Umbilical cord (tissue), 2 donors: ENCODE measurements around the gene NLRP3. TPM values are rescaled to one million over a fixed set of nuclear protein-coding genes. Genes with fewer than 3 reads are reported as not detected.
"Not testable (repeated sequence)": the region's sequence is repeated elsewhere in the genome, so short reads cannot be mapped to it uniquely, and the experiment has no call there.

Experiments
- DNase-seq: peaks from one replicate; pipeline ENCODE4 v3.0.0-alpha.2; 2015; ENCODE audit warnings: low spot score
- total RNA-seq: library from RNA; depleted of rRNA; stranded (reverse); fragments of >200 nt; gene quantifications from one replicate; pipeline ENCODE4 v1.2.3, GENCODE V29; 2014; ENCODE audit warnings: low replicate concordance; ENCODE audit not compliant: insufficient read depth

NLRP3 gene
- total RNA-seq, 1 donor from 2014 or later: 4.6 TPM

GRCh38 chr1:247390116-247390791, 25.7 kb upstream of the NLRP3 start:
- DNase-seq: peak; percentile 84

DNA sequence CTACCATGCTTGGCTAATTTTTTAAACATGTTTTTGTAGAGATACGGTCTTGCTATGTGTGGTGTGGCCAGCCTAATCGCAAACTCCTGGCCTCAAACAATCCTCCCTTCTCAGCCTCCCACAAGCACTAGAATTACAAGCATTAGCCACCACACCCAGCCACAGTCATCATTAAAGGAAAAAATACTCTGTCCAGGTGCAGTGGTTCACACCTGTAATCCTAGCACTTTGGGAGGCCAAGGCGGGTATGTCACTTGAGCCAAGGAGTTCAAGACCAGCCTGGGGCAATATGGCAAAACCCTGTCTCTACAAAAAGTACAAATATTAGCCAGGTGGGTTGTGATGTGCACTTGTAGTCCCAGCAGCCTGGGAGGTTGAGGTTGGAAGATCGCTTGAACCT, 25.0 kb upstream of the NLRP3 start:
- DNase-seq: no peak

DNA sequence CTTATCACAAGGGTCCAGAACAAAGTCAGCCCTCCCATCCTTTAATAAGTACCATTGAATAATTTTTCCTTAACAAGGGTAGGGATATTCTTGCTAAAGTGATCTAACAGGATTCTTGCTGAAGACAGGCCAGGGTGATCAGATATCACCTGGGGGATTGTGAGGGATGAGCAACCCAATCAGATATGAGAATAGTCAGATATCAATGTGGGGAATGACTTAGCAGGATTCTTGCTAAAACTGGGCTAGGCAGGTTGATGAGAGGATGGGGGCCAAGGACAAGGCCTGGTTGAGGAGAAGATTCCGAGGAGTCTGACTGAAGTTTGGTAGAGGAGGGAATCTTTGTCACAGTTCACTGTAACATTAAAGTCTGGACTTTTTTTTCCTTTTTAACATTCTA, 23.9 kb upstream of the NLRP3 start:
- no peak for DNase-seq

DNA sequence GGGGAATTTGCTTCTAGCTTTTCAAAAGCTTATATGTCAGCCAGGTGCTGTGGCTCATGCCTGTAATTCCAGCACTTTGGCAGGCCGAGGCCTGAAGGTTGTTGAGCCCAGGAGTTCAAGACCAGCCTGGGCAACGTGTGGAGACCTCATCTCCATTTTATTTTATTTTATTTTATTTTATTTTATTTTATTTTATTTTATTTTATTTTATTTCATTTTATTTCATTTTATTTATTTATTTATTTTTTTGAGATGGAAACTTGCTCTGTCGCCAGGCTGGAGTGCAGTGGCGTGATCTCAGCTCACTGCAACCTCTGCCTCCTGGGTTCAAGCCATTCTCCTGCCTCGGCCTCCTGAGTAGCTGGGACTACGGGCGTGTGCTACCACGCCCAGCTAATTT, 20.9 kb upstream of the NLRP3 start:
- DNase-seq: not testable (repeated sequence)

GRCh38 chr1:247400685-247401084, 15.3 kb upstream of the NLRP3 start:
- no peak for DNase-seq

DNA sequence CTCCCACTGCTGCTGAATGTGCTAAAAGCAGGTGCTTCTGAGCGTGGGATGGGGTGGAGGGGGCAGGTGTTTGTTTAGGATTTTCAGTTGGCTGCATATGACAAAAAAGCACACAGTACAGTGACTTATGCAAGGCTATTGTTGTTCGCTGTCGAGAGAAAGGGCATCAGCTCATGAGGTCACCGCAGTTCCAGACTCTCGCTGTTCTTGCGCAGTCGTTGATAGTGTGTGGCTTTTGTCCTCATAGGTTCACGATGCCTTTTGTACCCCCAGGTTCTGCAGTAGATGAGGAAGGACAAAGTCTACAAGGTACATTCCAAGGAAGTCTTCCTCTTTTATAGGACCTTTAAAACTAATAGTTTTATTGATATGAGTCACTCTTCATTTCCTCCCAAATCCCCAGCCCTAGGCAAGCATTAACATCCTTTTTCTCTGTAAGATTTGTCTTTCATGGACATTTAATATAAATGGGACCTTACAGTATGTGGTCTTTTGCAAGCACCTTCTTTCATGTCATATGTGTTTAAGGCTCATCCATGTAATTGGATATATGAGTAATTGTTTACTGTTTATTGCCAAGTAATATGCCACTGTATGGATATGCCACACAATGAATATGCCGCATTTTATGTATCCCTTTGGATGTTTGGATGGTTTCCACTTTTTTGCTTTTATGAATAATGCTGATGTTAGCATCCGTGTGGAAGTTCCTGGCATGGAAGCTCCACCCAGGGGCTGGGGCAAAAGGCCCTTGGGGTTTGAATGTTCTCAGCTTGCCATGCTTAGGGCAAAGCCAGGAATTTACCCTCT, 14.5 kb upstream of the NLRP3 start:
- DNase-seq: no peak

- no peak for DNase-seq
Measured at GRCh38 chr1:247402120-247402675, 13.8 kb upstream of the NLRP3 start.

- no peak for DNase-seq
Measured at GRCh38 chr1:247406014-247406656, 9.8 kb upstream of the NLRP3 start.

DNA sequence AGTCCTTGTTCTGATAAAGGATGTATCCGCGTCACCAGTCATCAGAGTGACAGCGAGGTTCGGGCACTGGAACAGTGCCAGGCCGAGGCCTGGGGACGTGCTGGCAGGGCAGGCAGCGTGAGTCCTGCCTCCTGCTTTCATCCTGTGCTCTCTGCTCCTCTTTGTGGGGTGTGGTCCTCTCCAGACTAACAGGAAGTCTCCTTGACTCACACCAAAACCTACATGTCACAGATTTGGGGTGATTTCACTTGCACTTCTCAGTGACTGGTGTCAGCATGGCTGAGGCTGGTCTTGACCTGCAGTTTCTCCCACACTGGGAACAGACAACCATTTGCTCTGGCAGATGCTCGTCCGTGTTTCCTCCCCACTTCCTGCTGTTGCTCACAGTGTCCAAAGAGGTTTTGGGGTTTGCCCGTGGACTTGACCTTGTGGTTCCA, 8.8 kb upstream of the NLRP3 start:
- DNase-seq: no peak

DNA sequence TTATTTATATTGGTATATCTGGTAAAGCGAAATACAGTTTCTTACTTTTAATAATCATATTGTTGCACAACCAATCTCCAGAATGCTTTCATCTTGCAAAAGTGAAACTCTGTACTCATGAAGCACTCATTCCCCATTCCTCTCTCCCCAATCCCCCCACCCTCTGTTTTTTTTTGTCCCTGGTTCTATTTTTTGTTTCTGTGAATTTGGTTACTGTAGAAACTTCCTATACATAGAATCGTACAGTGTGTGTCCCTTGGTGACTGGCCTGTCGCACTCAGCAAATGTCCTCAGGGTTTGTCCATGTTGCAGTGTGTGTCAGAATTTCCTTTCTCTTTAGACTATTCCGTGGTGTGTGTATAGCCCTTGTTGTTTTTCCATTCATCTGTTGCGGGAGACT, 7.9 kb upstream of the NLRP3 start:
- no peak for DNase-seq

- no peak for DNase-seq
Measured at GRCh38 chr1:247409869-247410544, 6.0 kb upstream of the NLRP3 start.

DNA sequence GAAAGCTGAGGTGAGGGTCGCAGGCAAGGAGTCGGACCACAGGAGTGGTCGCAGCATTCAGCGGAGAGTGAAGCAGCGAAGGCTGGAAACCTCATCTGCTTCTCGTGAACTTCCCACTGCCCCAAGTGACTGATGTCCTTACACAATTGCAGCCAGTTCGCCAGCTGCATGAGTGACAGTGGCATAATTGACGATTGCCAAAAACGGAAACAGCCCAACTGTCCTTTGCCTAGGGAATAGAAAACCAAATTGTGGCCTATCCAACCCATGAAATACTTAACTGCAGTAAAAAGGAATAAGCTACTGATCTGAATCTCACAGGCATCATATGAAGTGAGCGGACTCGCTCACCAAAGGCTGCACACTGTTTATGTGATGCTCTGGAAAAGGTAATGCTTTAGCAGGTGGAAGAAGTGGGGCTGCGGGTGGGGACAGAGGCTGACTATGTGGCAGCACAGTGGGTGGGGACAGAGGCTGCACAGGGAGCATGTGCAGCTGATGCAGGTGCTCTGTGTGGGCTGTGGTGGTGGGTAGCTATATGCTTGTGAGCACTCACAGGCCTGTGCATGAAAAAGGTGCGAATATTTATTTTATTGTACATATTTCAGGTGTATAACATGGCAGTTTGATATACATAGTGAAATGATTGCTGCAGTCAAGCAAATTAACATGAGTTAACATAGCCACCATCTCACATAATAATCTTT, 4.2 kb upstream of the NLRP3 start:
- no peak for DNase-seq

GRCh38 chr1:247417831-247418230, 1.9 kb downstream of the NLRP3 start:
- peak; percentile 21 for DNase-seq

DNA sequence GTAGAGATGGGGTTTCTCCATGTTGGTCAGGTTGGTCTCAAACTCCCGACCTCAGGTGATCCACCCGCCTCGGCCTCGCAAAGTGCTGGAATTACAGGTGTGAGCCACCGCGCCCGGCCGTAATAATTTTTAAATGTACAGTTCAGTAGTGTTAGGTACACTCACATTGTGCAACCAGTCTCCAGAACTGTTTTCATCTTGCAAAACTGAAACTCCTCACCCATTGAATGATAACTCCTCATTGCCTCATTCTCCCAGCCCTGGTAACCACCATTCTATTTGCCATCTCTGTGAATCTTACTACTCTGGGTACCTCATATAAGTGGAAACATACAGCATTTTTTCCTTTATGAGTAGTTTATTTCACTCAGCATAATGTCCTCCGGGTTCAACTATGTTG, 3.4 kb downstream of the NLRP3 start:
- no peak for DNase-seq

- DNase-seq: no peak
Measured at GRCh38 chr1:247421074-247421473, 5.1 kb downstream of the NLRP3 start.

DNA sequence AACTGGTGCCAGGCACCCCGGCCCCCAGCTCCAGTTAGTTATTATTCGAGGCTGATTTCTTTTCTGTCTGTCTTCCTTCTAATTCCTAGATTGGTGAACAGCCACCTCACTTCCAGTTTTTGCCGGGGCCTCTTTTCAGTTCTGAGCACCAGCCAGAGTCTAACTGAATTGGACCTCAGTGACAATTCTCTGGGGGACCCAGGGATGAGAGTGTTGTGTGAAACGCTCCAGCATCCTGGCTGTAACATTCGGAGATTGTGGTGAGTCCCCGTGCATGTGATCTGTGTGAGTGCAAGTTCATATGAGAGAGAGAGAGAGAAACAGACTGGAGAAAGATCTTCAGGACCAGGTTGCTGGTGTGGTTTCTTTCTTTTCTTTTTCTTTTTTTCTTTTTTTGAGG, 13.5 kb downstream of the NLRP3 start:
- no peak for DNase-seq

DNA sequence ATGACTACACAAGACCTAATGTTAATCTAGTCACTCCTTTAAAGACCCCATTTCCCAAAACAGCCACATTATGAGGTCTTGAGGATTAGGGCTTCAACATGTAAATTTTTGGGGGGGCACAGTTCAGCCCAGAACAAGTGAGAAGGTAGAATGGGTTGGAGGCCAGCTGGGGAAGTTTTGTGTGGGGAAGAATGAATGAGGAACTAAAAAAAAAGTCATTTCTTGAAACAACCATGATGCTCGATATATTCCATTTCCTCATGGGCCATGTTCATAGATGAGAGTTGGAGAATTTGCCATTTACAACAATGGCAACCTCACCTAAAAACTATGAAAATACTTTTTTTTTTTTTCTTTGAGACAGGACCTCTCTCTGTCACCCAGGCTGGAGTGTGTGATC, 14.5 kb downstream of the NLRP3 start:
- DNase-seq: no peak

DNA sequence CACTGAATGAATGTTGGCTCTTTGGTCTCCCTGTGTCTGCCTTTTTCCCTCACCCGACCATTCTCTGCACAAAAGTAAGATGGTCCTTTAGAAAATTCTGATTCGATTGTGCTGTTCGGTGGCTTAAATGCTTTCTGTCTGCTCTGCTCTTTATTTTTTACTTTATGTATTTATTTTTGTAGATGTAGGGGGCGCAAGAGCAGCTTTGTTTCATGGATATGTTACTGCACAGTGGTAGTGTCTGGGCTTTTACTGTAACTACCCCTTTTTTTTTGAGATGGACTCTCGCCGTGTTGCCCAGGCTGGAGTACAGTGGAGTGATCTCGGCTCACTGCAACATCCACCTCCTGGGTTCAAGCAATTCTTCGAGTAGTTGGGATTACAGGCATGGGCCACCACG, 15.7 kb downstream of the NLRP3 start:
- no peak for DNase-seq

- DNase-seq: no peak
Measured at GRCh38 chr1:247434005-247434404, 18.0 kb downstream of the NLRP3 start.

GRCh38 chr1:247435030-247435758, 19.2 kb downstream of the NLRP3 start:
- no peak for DNase-seq

DNA sequence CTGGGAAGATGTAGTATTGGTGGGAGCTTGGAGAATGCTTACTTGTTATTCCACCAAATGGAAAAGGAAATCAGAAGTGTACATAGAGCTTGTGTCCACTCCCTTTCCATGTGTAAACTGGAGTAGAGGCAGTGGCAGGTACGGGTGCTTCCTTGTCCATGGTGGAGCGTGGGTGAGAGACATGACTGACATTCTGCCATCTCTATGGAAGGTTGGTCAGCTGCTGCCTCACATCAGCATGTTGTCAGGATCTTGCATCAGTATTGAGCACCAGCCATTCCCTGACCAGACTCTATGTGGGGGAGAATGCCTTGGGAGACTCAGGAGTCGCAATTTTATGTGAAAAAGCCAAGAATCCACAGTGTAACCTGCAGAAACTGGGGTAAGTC, 19.8 kb downstream of the NLRP3 start:
- no peak for DNase-seq
